ENCODE results near the gene DRGX.

The DRGX gene

DNA sequence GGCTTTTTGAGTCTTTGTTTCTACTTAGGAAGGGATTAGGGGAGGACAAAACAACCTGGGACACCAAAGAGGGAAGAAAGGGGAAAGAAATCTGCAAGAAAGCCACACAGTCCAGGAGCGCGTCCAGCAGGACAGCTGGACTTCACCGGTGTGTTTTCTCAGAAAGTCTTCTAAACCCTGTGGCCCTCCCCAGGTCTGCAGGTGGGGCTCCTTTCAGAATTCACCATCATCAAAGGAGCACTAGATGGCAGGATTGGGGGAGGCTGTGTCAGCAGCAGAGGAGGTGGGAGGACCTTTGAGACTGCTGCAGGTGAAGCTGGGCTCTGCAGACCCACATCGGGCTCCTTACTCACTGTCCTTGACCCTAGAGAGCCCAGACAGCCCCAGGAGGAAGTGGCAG is 13.9 kb upstream of the DRGX start:
- no peak for TF ChIP-seq CTCF (IDR thresholded peaks at IDR 0.05; ENCODE audit: control insufficient read depth, insufficient read depth, low read depth, low read length, missing control alignments)
- no peak for DNase-seq (ENCODE audit: low read depth)
- H3K4me3 ChIP-seq (ENCODE audit: control insufficient read depth, low read depth, low read length) = no peak overlapping the region

GRCh38 chr10:49408519-49409306 is 12.8 kb upstream of the DRGX start:
- peak; percentile 51 for TF ChIP-seq CTCF (IDR thresholded peaks at IDR 0.05; ENCODE audit: control insufficient read depth, insufficient read depth, low read depth, low read length, missing control alignments)
- no peak overlapping the region for H3K4me3 ChIP-seq (ENCODE audit: control insufficient read depth, low read depth, low read length)
- DNase-seq (ENCODE audit: low read depth) = no peak

DNA sequence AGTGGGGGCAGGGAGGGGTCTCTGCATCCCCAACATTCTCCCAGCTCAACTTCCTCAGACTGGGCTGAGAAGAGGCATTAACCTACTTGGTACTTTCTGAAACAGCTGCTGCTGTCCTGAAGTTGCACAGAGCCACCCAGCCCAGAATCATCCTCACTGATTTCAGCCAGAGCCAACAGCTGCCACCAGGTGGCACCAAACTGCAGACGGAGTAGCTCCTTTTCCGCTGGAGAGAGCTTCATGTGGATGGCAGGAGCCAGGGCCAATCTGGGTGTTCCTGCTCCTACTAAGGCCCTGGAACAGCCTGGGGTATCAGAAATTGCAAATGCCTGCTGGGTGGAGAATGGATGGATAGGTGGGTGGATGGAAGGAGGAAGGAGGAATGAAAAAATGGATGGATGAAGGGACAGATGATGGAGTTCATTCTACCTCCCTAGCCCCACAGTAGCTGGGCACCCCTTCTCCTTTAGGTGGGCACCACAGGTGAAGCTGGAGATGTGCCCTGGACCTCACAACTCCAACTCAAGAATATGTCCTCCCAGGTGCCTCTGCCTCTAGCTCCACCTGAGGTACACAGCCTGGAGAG is 11.8 kb upstream of the DRGX start:
- peak; percentile 96 for TF ChIP-seq CTCF (IDR thresholded peaks at IDR 0.05; ENCODE audit: control insufficient read depth, insufficient read depth, low read depth, low read length, missing control alignments)
- no peak overlapping the region for H3K4me3 ChIP-seq (ENCODE audit: control insufficient read depth, low read depth, low read length)
- peak; percentile 40 for DNase-seq (ENCODE audit: low read depth)

DNA sequence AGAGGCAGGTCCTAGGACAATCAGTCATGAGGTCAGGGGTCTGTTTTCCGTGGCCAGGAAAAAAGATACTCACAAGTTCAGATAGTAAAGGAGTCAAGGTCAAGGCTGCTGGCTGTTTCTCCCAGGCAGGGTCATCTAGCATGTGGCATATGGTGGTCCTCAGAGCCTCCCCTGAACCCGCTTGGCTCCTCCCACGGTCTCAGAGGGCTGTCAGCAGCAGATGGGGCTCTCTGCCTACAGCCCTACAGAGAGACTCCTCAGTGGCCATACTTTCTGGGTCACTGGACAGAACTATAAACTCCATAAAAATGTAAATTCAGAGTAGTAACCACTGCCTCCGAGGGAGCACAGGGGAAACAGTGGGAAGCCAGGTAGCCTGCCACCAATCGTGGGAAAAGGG is 11.3 kb upstream of the DRGX start:
- no peak for TF ChIP-seq CTCF (IDR thresholded peaks at IDR 0.05; ENCODE audit: control insufficient read depth, insufficient read depth, low read depth, low read length, missing control alignments)
- DNase-seq (ENCODE audit: low read depth) = no peak
- H3K4me3 ChIP-seq (ENCODE audit: control insufficient read depth, low read depth, low read length) = no peak overlapping the region

GRCh38 chr10:49404321-49404878 is 8.5 kb upstream of the DRGX start:
- no peak for TF ChIP-seq CTCF (IDR thresholded peaks at IDR 0.05; ENCODE audit: control insufficient read depth, insufficient read depth, low read depth, low read length, missing control alignments)
- H3K4me3 ChIP-seq (ENCODE audit: control insufficient read depth, low read depth, low read length) = no peak overlapping the region
- DNase-seq (ENCODE audit: low read depth) = no peak

DNA sequence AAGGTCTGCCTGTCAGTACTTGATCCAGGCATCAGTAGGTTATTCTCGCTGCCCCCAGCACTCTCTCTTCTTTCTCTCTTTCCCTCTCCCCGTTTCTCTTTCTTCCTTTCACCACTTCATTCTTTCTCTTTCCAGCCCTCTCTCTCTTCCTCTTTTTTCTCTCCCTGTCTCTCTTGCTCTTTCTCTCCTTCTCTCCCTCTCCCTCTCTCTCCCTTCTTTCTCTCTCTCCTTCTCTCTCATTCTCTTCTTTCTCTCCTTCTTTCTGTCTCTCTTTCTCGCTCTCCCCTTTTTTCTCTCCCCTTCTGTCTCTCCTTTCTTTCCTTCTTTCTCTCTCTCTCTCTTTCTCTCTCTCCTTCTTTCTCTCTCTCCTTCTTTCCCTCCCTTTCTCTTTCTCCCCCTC is 7.5 kb upstream of the DRGX start:
- H3K4me3 ChIP-seq (ENCODE audit: control insufficient read depth, low read depth, low read length) = no peak overlapping the region
- no peak for DNase-seq (ENCODE audit: low read depth)
- no peak for TF ChIP-seq CTCF (IDR thresholded peaks at IDR 0.05; ENCODE audit: control insufficient read depth, insufficient read depth, low read depth, low read length, missing control alignments)

Measured in AG09309 (cell line).